Left lung (tissue), 10 donors: ENCODE results near the gene ZNF649. TPM values are rescaled to one million over a fixed set of nuclear protein-coding genes. Genes with fewer than 3 reads are reported as not detected.

Source experiments
- ATAC-seq: fragments of 200-7000 bp; cut with Tn5 transposase; one replicate; pipeline ENCODE4 v1.9.1; 2020; ENCODE audit warnings: moderate library complexity
- DNase-seq, 4 donors: peaks; one replicate each; pipeline ENCODE4 v3.0.0-alpha.2; 2013 to 2020
- H3K27ac ChIP-seq, 2 donors: fragments of 200-600 bp; sonication (generic) in 1 of 2; one replicate each; pipeline versions ENCODE4 v1.5.0 to v1.8.0; 2020 to 2021
- H3K27me3 ChIP-seq, 2 donors: fragments of 200-600 bp; sonication (generic) in 1 of 2; one replicate each; pipeline versions ENCODE4 v1.5.0 to v1.8.0; 2020 to 2021
- H3K36me3 ChIP-seq, 2 donors: fragments of 200-600 bp; sonication (generic) in 1 of 2; one replicate each; pipeline versions ENCODE4 v1.5.0 to v1.8.0; 2020 to 2021
- H3K4me1 ChIP-seq, 2 donors: fragments of 200-600 bp; one replicate each; pipeline ENCODE4 v1.8.0; 2021
- H3K4me3 ChIP-seq, 2 donors: fragments of 200-600 bp; sonication (generic) in 1 of 2; one replicate each; pipeline versions ENCODE4 v1.5.0 to v1.8.0; 2020 to 2021; ENCODE audit warnings: mild to moderate bottlenecking in 1 of 2
- H3K9me3 ChIP-seq, 2 donors: fragments of 200-600 bp; sonication (generic) in 1 of 2; one replicate each; pipeline versions ENCODE4 v1.5.0 to v1.8.0; 2020 to 2021
- intact Hi-C, 2 donors: fragments of 100-400 bp; cut with DNase I; formaldehyde crosslinking; loops; one replicate each; pipeline versions ENCODE4 v1.11.2 to v1.14.2; 2022
- polyA plus RNA-seq, 6 donors: library from polyadenylated mRNA; unstranded; fragments of 120-200 nt; gene quantifications; one replicate each; pipeline ENCODE4 v1.2.1, GENCODE V29; 2013; ENCODE audit not compliant: insufficient read length in 6 of 6
- total RNA-seq, 2 donors: library from RNA; stranded (reverse); fragmentation: NEBNext Ultra II Directional; extraction: Animal tissue kit (Norgen Biotek cat#: 25700); gene quantifications; one replicate each; pipeline ENCODE4 v1.2.1, GENCODE V29; 2021
- TF ChIP-seq, protein P1 (sequence below), 2 donors: fragments of 200-600 bp; sonication (generic) in 1 of 2; IDR thresholded peaks; one replicate each; pipeline versions ENCODE4 v1.5.0 to v1.8.0; 2021; ENCODE audit warnings: antibody characterized with exemption in 2 of 2
- donor health status: DM: no; HTN: yes; CAD: no.
- donor health status: DM: no; HTN: no; CAD: no.

The ZNF649 gene
- total and polyA plus RNA-seq, 8 donors = 8.7 to 29.6 (median 25.4) TPM

- Histone ChIP-seq H3K27ac (peak overlapping the region in 1 of 2 donors; percentile 78), H3K4me3 (peak overlapping the region; percentile 74 to 75), H3K36me3 (peaks cover 0 to 16% of the 10 kb centered on the region in 2 donors), H3K9me3 (peaks cover 0 to 72% of the 10 kb centered on the region in 2 donors), H3K27me3 (peaks cover 0 to 26% of the 10 kb centered on the region in 2 donors), H3K4me1 (peaks cover 10 to 12% of the 10 kb centered on the region in 2 donors)
- ATAC-seq (no peak), DNase-seq (no peak)
- TF ChIP-seq, protein P1, sequence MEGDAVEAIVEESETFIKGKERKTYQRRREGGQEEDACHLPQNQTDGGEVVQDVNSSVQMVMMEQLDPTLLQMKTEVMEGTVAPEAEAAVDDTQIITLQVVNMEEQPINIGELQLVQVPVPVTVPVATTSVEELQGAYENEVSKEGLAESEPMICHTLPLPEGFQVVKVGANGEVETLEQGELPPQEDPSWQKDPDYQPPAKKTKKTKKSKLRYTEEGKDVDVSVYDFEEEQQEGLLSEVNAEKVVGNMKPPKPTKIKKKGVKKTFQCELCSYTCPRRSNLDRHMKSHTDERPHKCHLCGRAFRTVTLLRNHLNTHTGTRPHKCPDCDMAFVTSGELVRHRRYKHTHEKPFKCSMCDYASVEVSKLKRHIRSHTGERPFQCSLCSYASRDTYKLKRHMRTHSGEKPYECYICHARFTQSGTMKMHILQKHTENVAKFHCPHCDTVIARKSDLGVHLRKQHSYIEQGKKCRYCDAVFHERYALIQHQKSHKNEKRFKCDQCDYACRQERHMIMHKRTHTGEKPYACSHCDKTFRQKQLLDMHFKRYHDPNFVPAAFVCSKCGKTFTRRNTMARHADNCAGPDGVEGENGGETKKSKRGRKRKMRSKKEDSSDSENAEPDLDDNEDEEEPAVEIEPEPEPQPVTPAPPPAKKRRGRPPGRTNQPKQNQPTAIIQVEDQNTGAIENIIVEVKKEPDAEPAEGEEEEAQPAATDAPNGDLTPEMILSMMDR (IDR thresholded peaks at IDR 0.05) = no peak
- intact Hi-C loops = no loop called here
These were observed 389 bp upstream of the ZNF649 start for GRCh38 chr19:51905206-51905605.

- peaks cover 0 to 36% of the 10 kb centered on the region in 2 donors for H3K36me3 ChIP-seq
- peaks cover 0 to 22% of the 10 kb centered on the region in 2 donors for H3K27me3 ChIP-seq
- TF ChIP-seq, protein P1 (IDR thresholded peaks at IDR 0.05) = no peak
- H3K4me1 ChIP-seq = peaks cover 10 to 12% of the 10 kb centered on the region in 2 donors
- H3K27ac ChIP-seq = no peak overlapping the region
- intact Hi-C loops = no loop called here
- peak overlapping the region in 1 of 2 donors; percentile 74 for H3K4me3 ChIP-seq
- no peak for ATAC-seq
- peaks cover 0 to 82% of the 10 kb centered on the region in 2 donors for H3K9me3 ChIP-seq
- no peak for DNase-seq
These were observed 1.6 kb downstream of the ZNF649 start for GRCh38 chr19:51903192-51903591.

GRCh38 chr19:51901860-51902259 lies 3.0 kb downstream of the ZNF649 start:
- Histone ChIP-seq H3K36me3 (peaks cover 0 to 50% of the 10 kb centered on the region in 2 donors), H3K4me1 (peaks cover 10 to 12% of the 10 kb centered on the region in 2 donors), H3K27me3 (peaks cover 0 to 9% of the 10 kb centered on the region in 2 donors), H3K9me3 (peaks cover under 1 to 83% of the 10 kb centered on the region in 2 donors), H3K27ac (no peak overlapping the region), H3K4me3 (no peak overlapping the region)
- ATAC-seq (no peak), DNase-seq (no peak)
- intact Hi-C loops = no loop called here
- TF ChIP-seq, protein P1 (IDR thresholded peaks at IDR 0.05) = no peak

GRCh38 chr19:51891193-51891747 lies 13.5 kb downstream of the ZNF649 start:
- Histone ChIP-seq H3K4me1 (no peaks in the 10 kb centered on the region), H3K36me3 (peaks cover 15 to 82% of the 10 kb centered on the region in 2 donors), H3K27me3 (no peaks in the 10 kb centered on the region), H3K4me3 (no peak overlapping the region), H3K27ac (no peak overlapping the region), H3K9me3 (peaks cover 7 to 100% of the 10 kb centered on the region in 2 donors)
- ATAC-seq (no peak), DNase-seq (no peak)
- intact Hi-C loops = no loop called here
- TF ChIP-seq, protein P1 (IDR thresholded peaks at IDR 0.05) = no peak

- H3K4me1 ChIP-seq = no peaks in the 10 kb centered on the region
- no peaks in the 10 kb centered on the region for H3K27me3 ChIP-seq
- H3K36me3 ChIP-seq = peaks cover 2 to 78% of the 10 kb centered on the region in 2 donors
- DNase-seq (no peak), ATAC-seq (no peak)
- no peak overlapping the region for H3K27ac ChIP-seq
- intact Hi-C loops = no loop called here
- H3K9me3 ChIP-seq = peaks cover 7 to 100% of the 10 kb centered on the region in 2 donors
- H3K4me3 ChIP-seq = no peak overlapping the region
- TF ChIP-seq, protein P1 (IDR thresholded peaks at IDR 0.05) = no peak
These were observed 14.9 kb downstream of the ZNF649 start for GRCh38 chr19:51889934-51890333.
